Loucy (cell line): ENCODE results near the gene CREBBP.

Source experiments
- H2AFZ ChIP-seq: fragments of 200-600 bp; sonication (generic); 2 replicates; pipeline ENCODE4 v1.6.0; 2016; ENCODE audit warnings: antibody characterized with exemption, mild to moderate bottlenecking, low read length, moderate library complexity
- H3F3A ChIP-seq: fragments of 200-600 bp; 2 replicates; pipeline ENCODE4 v1.6.0; 2016; ENCODE audit warnings: antibody characterized with exemption, low read depth, mild to moderate bottlenecking
- H3K27me3 ChIP-seq: fragments of 200-600 bp; sonication (generic); 2 replicates; pipeline ENCODE4 v1.6.1; 2014; ENCODE audit warnings: low read length, mild to moderate bottlenecking; ENCODE audit not compliant: insufficient read depth, poor library complexity, severe bottlenecking
- H3K36me3 ChIP-seq: fragments of 200-600 bp; sonication (generic); 2 replicates; pipeline ENCODE4 v1.6.1; 2016; ENCODE audit warnings: low read length; ENCODE audit not compliant: insufficient read depth
- H3K4me1 ChIP-seq: fragments of 200-600 bp; sonication (generic); 2 replicates; pipeline ENCODE4 v1.5.1; 2014; ENCODE audit warnings: low read length, mild to moderate bottlenecking; ENCODE audit not compliant: insufficient read depth, poor library complexity, severe bottlenecking
- H3K4me2 ChIP-seq: fragments of 200-600 bp; sonication (generic); 2 replicates; pipeline ENCODE4 v1.6.0; 2014; ENCODE audit warnings: antibody characterized with exemption, low read length, low read depth, mild to moderate bottlenecking; ENCODE audit not compliant: poor library complexity, severe bottlenecking
- H3K4me3 ChIP-seq: fragments of 200-600 bp; sonication (generic); 2 replicates; pipeline ENCODE4 v1.5.1; 2014; ENCODE audit warnings: low read length, mild to moderate bottlenecking, mixed read lengths; ENCODE audit not compliant: poor library complexity, severe bottlenecking
- H3K79me2 ChIP-seq: fragments of 200-600 bp; sonication (generic); 2 replicates; pipeline ENCODE4 v1.6.1; 2014; ENCODE audit warnings: low read length; ENCODE audit not compliant: insufficient read depth
- H3K9ac ChIP-seq: fragments of 200-600 bp; sonication (generic); 2 replicates; pipeline ENCODE4 v1.6.0; 2014; ENCODE audit warnings: mild to moderate bottlenecking, low read depth, low read length, moderate library complexity; ENCODE audit not compliant: poor library complexity, severe bottlenecking
- H3K9me2 ChIP-seq: fragments of 200-600 bp; sonication (generic); replicated peaks from 2 replicates; pipeline ENCODE4 v1.6.1; 2016; ENCODE audit warnings: low read depth, low read length, mixed read lengths
- H3K9me3 ChIP-seq: fragments of 200-600 bp; sonication (generic); 2 replicates; pipeline ENCODE4 v1.6.1; 2014; ENCODE audit warnings: mild to moderate bottlenecking, antibody characterized with exemption, low read length, low read depth; ENCODE audit not compliant: insufficient read depth
- H4K20me1 ChIP-seq: fragments of 200-600 bp; sonication (generic); 2 replicates; pipeline ENCODE4 v1.6.0; 2014; ENCODE audit warnings: antibody characterized with exemption, low read length, mild to moderate bottlenecking; ENCODE audit not compliant: insufficient read depth, poor library complexity, severe bottlenecking
- EZH2phosphoT487 ChIP-seq: fragments of 200-600 bp; IDR thresholded peaks from 2 replicates; pipeline ENCODE4 v1.6.1; 2018; ENCODE audit warnings: antibody characterized with exemption, mild to moderate bottlenecking, moderate library complexity, borderline replicate concordance
- TF ChIP-seq, protein P1 (sequence below): fragments of 200-600 bp; sonication (generic); conservative IDR thresholded peaks from 2 replicates; pipeline ENCODE4 v1.5.1; 2014; ENCODE audit warnings: mild to moderate bottlenecking, antibody characterized with exemption, low read length

CREBBP gene

DNA sequence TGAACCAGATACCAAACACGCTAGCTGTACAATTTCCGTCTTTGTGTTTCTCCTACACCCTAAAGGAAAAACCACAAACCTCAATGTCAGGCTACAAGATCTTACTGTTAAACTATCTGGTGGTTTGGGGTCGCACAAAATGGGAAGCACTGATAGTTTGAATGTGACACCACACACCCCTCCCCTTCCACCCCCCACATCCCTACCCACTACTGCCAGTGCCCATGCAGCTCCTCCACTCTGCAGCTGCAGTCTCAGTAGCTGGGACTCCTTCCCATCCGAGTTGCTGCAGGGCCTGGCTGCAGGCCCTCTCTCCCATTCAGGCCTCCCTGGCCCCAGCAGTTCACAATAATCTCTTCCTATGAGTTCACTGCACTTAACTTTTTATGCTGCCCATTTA lies 181.6 kb downstream of the CREBBP start:
- no peaks in the 10 kb centered on the region for H3F3A ChIP-seq
- peaks cover 6% of the 10 kb centered on the region for H4K20me1 ChIP-seq
- no peak overlapping the region for H3K4me2 ChIP-seq
- TF ChIP-seq EZH2phosphoT487, result peak; percentile 80
- TF ChIP-seq, protein P1, sequence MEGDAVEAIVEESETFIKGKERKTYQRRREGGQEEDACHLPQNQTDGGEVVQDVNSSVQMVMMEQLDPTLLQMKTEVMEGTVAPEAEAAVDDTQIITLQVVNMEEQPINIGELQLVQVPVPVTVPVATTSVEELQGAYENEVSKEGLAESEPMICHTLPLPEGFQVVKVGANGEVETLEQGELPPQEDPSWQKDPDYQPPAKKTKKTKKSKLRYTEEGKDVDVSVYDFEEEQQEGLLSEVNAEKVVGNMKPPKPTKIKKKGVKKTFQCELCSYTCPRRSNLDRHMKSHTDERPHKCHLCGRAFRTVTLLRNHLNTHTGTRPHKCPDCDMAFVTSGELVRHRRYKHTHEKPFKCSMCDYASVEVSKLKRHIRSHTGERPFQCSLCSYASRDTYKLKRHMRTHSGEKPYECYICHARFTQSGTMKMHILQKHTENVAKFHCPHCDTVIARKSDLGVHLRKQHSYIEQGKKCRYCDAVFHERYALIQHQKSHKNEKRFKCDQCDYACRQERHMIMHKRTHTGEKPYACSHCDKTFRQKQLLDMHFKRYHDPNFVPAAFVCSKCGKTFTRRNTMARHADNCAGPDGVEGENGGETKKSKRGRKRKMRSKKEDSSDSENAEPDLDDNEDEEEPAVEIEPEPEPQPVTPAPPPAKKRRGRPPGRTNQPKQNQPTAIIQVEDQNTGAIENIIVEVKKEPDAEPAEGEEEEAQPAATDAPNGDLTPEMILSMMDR, result no peak
- no peak overlapping the region for H3K4me3 ChIP-seq
- no peaks in the 10 kb centered on the region for H3K9me2 ChIP-seq
- H3K27me3 ChIP-seq, result peaks cover 37% of the 10 kb centered on the region
- no peak overlapping the region for H3K9ac ChIP-seq
- H3K36me3 ChIP-seq, result no peaks in the 10 kb centered on the region
- no peak overlapping the region for H2AFZ ChIP-seq
- H3K9me3 ChIP-seq, result no peaks in the 10 kb centered on the region
- no peaks in the 10 kb centered on the region for H3K79me2 ChIP-seq
- H3K4me1 ChIP-seq, result no peaks in the 10 kb centered on the region

DNA sequence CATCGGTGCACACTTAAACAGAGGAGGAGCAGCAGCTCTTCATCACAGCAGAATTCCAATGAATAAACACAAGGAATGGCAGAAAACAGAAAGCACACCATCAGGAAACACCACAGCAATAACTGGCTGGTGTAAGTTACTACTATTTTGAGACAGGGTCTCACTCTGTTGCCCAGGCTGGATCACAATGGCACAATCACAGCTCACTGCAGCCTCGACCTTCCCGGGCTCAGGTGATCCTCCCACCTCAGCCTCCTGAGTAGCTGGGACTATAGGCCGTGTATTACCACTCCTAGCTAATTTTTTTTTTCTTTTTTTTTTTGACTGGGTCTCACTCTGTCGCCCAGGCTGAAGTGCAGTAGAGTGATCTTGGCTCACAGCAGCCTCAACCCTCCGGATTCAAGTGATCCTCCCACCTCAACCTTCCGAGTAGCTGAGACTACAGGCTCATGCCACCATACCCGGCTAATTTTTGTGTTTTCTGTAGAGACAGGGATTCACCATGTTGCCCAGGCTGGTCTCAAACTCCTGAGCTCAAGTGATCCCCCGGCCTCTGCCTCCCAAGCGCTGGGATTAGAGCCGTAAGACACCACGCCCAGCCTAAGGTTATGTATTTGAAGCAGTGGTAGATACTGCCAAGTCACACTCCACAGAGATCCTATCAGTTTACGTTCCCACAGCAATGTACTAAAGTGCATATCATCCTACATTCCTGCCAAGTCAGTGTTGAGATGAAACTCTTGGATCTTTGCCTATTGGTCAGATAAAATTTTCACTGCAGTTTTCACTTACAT lies 183.9 kb downstream of the CREBBP start:
- no peaks in the 10 kb centered on the region for H3K79me2 ChIP-seq

DNA sequence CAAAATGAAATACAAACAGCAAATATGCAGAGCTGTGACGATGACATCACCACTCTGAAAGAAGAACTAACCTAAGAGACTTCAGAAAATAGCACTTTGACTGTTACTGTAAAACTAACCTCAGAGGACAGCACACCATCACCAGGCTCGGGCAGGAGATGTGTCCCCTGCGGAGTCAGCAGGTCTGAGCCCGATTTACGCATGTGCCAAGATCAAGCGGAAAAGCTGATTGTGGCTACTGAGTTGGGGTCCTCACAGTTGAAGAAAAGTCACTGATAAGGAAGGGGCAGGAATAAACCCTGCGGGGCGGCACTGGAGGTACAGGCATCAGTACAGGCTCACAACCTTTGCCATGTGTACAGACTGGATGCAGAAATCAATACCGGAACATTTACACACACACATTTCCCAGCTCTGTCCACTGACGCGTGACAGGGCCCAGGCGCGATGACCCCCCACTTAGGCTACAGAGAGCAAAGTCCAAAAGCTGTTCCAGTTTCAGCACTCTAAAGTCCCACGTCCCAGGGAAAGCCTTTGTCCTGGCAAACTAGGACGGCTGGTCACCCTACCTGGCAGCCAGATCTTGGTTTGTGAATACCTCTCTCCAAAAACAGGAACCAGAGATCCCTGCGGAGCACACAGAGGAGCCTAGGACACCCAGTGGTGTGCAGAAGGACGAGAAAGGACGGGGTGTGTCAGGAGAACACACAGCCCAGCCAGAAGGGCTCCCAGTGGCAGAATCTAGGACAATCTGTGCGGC lies 184.7 kb downstream of the CREBBP start:
- peaks cover 2% of the 10 kb centered on the region for H4K20me1 ChIP-seq
- H3K79me2 ChIP-seq, result no peaks in the 10 kb centered on the region
- H3K9me3 ChIP-seq, result no peaks in the 10 kb centered on the region
- peaks cover 32% of the 10 kb centered on the region for H3K27me3 ChIP-seq
- H3K4me3 ChIP-seq, result no peak overlapping the region
- no peaks in the 10 kb centered on the region for H3K9me2 ChIP-seq
- H3K4me1 ChIP-seq, result no peaks in the 10 kb centered on the region
- no peaks in the 10 kb centered on the region for H3F3A ChIP-seq
- no peak overlapping the region for H3K9ac ChIP-seq
- H2AFZ ChIP-seq, result no peak overlapping the region
- no peaks in the 10 kb centered on the region for H3K36me3 ChIP-seq
- TF ChIP-seq, protein P1, result no peak
- no peak for TF ChIP-seq EZH2phosphoT487
- no peak overlapping the region for H3K4me2 ChIP-seq

More for the DNA sequence above, 183.9 kb downstream of the CREBBP start:
- no peaks in the 10 kb centered on the region for H3K9me3 ChIP-seq
- no peaks in the 10 kb centered on the region for H3F3A ChIP-seq
- no peaks in the 10 kb centered on the region for H3K9me2 ChIP-seq
- TF ChIP-seq, protein P1, result no peak
- TF ChIP-seq EZH2phosphoT487, result no peak
- H3K9ac ChIP-seq, result no peak overlapping the region
- no peaks in the 10 kb centered on the region for H3K4me1 ChIP-seq
- H3K27me3 ChIP-seq, result peaks cover 37% of the 10 kb centered on the region
- H3K36me3 ChIP-seq, result no peaks in the 10 kb centered on the region
- peaks cover 3% of the 10 kb centered on the region for H4K20me1 ChIP-seq
- H3K4me2 ChIP-seq, result no peak overlapping the region
- H3K4me3 ChIP-seq, result no peak overlapping the region
- no peak overlapping the region for H2AFZ ChIP-seq
